Measurements from ENCODE around the gene RASGRP3. TPM values are rescaled to one million over a fixed set of nuclear protein-coding genes. Genes with fewer than 3 reads are reported as not detected.
A peak's percentile ranks its signal among the peaks of the same experiment; 100 is the strongest.

Gene RASGRP3
- polyA plus RNA-seq, 1 donor: 26.4 TPM

DNA sequence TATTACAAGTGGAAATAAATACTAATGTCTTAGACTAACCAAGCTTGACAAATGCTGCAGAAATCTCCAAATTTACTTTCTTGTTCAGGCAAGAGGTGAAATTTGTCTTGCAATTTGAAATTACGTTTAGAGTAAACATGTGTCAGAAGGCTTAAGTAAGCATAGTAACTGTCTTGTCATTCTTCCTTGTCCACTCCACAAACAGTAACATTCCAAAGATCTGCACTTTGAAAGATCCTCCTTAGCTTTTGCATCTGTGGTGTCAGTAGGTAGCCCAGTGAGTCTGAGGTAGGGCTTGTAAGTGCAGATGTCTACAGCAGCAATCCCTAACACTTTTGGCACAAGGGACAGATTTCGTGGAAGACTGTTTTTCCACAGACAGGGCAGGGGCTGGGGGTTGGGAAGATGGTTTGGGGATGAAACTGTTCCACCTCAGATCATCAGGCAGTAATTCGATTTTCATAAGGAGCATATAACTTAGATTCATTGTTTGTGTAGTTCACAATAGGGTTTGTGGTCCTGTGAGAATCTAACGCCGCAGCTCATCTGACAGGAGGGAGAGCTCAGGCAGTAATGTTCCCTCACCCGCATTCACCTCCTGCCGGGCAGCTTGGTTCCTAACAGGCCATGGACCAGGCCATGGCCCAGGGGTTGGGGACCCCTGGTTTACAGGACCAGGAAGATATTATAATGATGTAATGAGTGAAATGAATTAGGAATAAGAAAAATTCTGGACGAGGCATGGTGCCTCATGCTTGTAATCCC lies 18.6 kb downstream of the RASGRP3 start:
- DNase-seq: no peak

DNA sequence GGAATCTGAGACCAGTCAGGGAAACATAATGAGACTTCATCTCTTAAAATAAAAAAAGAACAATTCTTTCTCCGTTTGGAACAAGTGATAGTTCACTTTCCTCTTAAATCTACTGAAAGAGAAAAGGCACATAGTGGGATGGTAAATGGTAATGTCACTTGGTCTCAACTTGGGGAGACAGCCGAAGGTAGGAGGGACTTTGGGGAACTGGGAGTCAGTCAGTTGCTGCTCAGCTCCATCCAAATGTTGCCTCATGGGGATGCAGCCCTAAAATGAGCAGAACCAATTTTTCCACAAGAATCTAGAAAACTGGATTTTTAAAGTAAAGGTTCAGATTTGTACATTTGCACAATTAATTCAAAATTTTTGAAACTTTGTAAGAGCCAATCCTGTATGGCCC lies 19.2 kb downstream of the RASGRP3 start:
- DNase-seq: no peak

DNA sequence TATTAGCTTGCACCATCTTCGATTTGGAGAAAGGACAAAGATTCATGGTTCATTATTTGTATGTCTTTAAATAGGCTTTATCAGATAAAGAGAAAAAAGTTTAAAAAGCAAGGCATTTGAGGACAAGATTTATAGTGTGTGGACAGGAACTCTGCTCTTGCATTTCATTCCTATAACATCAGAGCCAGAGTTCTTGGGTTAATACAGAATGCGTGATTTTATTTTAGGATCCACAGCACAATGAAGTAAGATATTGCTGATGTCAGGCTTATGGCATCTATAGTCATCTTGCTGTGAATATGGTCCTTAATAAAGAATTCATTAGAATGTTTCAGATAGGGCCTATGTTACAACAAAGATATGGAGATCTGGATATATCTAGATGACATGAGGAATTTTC lies 19.7 kb downstream of the RASGRP3 start:
- no peak for DNase-seq

DNA sequence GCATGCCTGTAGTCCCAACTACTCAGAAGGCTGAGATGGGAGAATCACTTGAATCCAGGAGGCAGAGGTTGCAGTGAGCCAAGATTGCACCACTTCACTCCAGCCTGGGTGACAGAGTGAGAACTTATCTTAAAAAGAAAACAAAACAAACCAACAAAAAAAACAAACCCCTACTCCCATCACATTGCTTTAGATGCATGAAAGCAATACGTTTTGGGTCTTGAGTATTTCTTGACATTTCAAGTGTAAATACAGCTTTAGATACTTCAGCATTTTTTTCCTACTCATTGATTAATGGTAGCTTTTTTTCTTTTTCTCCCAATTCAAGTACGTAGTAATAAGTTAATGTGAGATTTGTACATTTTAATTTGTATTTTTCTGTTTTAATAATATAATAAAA lies 20.3 kb downstream of the RASGRP3 start:
- no peak for DNase-seq

DNA sequence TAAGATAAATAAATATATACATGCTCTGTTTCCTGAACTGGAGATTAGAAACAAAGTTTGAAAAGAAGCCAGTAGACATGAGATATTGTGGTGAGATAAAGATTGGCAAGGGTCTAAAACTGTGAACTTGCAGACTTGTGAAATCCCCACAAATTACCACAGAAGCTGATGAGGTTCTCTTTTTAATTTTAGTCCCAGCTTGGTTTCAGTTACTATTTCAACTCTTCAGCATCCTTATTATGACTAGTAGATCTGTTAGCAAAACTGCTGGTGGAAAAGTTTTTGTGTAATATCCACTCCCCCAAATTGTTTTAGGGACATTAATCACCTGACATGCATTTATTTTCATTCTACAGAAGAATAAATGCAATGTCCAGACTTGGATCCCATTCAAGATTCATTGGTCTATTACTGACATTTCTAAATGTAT lies 20.8 kb downstream of the RASGRP3 start:
- no peak for DNase-seq

DNA sequence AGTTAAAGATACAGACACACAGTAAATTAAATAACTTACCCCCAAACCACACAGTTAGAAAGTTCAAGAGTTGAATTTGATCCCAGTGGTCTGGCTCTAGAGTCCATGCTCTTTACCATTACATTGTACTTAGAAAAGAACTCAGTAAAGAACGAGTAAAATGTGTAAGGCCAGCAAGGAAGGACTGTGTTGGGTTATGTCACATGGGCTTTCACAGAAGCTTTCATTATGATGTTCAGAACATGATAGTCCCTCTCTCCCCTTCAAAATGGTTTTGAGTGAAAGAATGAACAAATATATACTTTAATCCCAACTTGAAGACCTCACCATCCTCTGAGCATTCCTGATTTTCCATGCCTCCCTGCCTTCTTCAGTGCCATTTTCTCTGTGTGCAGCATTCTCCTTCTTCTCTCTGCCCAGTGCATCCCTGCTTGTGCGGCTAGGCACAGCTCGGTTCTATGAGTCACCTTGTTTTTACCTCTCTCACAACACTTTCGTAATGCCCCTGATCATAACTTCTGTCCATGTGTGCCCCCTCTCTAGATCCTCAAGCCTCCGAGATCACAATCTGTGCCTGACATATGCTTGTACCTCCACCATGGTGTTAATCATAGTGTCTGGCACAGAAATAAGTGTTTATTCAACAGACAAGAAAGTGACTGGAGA lies 22.0 kb downstream of the RASGRP3 start:
- DNase-seq: no peak

DNA sequence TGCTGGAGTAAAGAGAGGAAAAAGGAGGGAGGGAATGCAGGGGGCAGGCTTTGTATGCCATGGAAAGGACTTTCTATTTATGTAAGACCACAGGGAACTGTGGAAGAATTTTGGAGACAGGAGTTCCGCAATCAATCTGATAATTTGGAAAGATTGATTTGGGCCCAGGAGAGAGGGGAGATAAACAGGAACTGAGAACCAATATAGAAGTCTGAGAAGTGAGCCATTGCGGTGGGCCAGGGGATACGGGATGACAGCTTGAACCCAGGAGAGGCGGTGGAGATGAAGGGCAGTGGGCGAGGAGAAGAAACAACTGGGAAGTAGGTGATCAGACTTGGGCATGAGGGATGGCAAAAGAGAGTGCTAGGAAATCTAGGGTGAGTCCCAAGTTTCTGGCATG lies 23.7 kb downstream of the RASGRP3 start:
- DNase-seq: no peak

DNA sequence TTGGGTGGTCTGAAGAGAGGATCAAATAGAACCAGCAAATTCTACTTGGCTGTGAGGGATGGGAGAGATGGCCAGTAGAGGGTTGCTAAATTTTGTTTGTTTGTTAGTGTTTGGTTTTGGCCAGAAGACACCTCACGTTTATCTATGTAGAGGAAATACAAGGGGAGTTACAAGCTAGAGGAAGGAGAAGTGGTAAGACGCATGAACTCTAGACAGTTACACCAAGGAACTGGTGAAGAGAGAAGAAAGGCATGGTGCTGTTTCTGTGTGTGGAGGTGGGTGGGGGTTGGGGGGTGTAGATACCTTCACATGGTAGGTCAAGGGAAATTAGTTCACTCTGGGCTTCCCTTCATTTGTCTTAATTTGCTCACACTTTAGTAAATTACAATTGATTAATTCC lies 25.6 kb downstream of the RASGRP3 start:
- DNase-seq: no peak

DNA sequence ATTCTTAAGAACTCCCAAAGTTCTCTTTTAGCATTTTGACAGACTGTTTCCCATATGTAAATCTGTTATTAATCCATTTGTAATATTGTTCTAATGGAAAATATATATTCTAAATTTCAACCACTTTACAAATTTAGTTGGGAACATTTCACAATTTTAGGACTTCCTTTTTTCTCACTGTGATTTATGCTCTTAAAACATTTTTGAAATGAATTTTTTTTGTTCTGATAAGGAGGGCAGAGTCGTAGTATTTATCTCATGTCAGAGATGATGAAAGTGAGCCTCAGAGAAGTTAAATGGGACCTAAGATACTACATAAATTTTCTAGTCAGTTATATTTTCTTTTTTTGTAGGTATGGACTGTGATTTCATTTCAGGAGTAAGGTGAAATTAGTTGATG lies 26.6 kb downstream of the RASGRP3 start:
- no peak for DNase-seq

DNA sequence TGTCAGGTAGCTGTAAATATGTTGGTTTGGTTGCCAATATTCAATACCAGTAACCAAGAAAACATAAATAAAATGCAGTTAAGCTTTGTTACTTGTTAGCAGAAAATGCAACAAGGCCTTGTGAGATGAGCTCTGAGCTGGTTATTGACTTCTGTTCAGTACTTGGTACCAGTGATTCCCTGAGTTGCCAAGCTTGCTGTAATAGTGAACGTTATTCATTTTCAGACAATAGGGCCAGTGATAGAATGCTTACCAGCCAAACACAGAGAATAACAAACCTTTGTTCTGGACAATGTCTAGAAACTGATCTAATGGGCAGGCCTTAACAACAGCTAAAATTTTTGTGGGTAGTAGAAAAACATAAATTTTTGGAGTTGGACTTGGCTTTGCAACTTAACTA lies 29.5 kb downstream of the RASGRP3 start:
- no peak for DNase-seq

DNA sequence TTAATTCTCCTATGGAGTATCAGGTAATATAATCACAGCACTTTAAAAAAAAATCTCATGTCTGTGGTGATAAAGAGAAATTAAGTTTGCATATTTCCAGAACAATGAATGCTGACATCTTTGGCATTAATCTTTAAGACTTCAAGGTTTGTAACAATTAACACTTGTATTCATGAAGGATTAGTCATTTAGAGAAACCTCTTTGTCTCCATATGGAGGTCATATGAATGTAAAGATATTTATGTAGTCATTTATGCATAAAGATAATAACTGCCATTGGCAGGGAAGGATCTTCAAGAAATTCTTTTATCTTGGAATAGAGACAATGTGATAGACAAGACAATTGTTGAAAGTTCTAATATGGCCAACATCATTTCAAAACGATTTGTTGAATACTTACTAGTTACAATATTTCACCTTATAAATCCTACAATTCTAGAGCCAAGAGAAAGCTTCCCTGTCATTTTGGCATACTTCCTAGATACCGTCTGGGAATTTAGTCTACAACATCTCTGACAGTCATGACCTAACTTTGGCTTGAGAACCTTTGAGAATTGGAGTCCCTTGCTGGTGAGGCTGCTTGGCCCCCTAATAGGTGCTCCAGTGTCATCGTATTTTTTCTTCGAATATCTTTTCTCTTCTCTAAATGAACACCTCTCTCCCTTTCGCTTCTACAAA lies 33.6 kb downstream of the RASGRP3 start:
- no peak for DNase-seq

DNA sequence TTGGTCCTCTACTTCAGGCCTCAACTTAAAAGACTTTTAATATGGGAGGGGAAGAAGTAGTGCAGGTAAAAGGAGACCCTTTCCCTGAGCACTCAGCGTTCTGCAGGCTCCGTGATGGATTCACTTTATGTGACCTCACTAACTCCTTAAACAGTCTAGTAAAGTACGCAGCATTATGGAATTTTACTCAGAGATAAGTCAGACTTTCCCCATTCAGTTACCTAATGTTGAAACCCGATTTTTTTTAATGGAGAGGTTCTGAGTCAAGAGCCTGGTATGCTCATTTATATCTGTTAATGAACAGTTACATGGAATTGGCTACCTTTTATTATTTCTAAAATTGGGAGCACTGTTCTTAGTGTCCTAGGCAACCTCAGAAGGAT lies 34.1 kb downstream of the RASGRP3 start:
- DNase-seq: no peak

DNA sequence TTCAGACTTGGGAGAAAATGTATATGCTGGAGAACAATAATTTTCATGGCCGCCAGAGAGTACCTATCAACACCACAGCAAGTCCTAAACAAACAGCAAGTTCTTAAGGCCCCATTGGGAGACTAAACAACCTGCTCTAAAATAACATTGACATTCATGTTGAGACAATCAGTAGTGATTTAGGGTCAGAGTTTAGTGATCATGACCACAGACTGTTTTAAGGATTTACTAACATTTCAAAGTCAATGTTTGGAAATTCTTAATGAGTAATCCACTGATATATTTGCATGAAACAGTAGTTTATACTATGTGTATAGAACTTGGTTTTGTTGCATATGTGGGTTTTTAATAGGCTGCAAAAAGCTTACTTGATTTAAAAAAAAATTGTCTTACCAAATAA lies 34.7 kb downstream of the RASGRP3 start:
- no peak for DNase-seq

DNA sequence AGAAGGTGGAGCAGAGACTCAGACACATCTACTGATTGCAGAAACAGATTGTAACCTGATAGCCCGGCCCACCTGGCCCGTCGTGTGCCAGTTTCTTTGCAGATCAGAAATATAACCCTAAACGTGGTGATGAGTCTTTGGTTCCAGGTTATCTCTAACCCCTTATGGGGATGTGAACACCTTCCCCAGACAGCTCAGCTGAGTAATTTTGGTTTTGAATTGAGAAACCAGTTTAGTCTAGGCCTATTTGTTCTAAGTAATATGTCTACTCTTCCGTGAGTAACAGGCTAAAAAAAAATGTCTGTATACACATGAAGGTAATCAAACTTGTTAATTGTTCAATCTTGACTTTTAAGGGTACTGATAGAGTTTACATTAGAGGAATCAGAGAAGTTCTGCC lies 35.7 kb downstream of the RASGRP3 start:
- no peak for DNase-seq

DNA sequence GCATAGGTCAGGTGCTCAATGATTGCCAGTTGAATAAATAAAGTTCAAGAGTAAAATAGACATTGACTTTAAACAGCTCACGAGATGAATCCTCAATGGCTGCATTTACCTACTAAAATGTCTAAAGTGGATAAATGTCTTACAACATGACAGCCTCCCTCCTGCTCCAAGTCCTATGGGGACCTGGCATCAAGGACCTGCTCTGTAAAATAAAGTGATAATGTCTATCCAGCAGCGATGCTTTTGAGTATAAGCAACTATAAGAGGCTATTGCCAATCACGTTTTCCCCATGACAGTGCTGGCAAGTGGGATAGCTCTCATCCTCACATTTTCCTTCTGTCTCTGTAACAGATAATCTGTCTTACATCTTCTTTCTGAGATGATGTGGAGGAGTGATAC lies 37.0 kb downstream of the RASGRP3 start:
- no peak for DNase-seq

DNA sequence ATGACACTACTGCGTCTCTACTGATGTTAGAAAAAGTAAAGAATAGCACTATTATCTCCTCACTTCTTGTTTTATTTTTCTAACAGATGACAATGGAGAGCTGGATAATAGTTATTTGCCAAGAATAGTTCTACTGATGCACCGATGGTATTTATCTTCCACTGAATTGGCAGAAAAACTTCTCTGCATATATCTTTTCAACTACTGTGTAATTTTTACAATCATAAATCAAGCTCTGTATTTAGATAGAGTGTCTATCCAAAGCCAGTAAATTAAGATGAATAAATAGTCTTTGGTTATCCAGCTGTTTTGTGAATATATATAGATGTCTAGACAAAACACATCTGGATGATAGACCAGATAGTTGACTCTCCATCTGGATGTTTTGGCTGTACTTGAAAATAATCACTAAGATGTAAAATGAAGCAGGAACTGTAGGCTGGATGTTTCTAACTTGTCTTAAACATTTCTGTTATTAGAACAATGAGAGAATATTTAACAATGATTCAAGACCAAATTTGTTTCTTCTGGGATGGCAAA lies 40.1 kb downstream of the RASGRP3 start:
- DNase-seq: peak; percentile 29

DNA sequence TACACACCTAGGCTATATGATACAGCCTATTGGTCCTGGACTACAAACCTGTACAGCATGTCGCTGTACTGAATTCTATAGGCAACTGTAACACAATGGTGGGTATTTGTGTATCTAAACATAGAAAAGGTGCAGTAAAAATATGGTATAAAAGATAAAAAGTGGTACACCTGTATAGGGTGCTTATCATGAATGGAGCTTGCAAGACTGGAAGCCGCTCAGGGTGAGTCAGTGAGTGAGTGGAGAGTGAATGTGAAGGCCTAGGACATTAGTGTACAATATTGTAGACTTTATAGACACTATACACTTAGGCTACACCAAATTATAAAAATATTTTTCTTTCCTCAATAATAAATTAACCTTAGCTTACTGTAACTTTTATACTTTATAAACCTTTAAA lies 41.8 kb downstream of the RASGRP3 start:
- no peak for DNase-seq

DNA sequence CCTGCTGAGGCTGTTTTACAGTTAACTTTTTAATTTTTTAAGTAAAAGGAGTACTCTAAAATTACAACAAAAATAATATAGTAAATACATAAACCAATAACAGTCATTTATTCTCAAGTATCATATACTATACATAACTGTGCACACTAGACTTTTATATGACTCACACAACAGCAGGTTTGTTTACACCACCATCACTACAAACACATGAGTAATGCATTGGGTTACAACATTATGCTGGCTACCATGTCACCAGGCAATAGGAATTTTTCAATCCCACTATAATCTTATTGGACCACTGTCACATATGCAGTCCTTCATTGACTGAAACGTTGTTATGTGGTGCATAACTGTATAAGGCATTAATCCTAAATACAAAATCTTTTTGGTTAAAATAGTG lies 42.5 kb downstream of the RASGRP3 start:
- no peak for DNase-seq

DNA sequence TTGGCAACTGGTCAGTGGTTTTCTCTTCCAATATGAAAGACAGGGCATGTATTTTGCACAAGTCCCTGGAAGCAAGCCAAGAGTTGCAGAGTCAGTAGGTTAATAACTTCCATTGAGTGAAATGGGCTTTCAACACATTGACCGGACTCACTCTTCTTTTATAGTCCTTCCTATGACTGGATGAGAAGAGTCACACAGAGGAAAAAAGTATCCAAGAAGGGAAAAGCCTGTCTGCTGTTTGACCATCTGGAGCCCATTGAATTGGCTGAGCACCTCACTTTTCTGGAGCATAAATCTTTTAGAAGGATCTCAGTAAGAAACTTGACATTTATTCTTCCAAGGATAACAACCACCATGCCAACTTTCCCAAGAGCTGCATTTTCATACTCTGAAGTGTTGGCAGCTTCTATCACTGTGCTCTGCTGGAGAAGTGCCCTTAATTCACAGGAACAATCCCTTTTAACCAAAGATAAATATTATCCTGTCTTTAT lies 45.4 kb downstream of the RASGRP3 start:
- peak; percentile 73 for DNase-seq

DNA sequence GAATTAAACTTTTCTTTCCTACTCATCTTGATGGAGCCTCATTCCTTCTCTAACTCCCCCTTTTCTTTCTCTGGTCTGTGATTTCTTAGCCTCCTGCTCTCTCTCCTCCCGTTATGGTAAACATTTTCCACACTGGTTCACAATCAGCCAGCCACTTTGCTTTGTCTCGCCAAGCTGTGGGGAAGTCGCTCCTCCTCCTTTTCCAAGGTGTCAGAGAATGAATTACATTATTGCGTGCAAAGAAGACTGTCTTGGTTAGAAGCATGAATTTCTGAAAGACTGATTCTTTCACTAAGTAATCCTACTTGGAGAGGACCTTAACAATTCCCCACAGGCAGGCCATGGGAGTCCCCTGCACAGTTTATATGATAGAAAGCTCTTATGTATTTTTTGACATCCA lies 46.1 kb downstream of the RASGRP3 start:
- no peak for DNase-seq

DNA sequence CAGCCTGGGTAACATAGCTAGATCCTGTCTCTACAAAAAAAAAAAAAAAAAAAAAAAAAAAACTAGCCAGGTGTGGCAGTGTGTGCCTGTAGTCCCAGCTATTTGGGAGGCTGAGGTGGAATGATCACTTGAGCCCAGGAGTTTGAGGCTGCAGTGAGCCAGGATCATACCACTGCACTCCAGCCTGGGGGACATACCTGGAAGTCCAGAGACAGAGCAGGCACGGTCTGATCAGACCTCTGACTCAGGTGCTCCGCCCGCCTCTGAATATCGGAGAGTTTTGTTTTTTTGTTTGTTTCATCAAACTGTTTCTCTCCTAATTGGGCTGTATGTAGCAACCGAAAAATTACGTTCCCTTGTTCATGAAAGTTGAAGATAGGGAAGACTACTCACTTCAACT lies 49.2 kb downstream of the RASGRP3 start:
- DNase-seq: no peak

DNA sequence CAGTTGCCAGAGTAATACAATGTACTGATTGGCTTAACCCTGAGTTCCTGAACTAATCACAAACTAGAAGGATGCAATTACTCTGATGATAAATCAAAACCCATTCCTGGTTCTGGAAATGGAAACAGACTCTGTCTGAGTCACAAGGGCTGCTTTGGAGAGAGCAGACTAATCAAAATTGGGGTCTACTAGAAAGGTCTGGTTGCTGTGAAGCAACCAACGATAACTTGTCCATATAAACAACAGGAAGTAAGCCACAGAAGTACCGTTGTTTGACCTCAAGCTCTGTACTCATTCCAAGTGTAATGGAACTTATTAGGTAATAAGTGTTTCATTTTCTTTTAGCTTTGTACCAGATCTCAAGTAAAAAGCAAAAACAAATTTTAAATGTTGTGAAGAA lies 49.7 kb downstream of the RASGRP3 start:
- DNase-seq: no peak

DNA sequence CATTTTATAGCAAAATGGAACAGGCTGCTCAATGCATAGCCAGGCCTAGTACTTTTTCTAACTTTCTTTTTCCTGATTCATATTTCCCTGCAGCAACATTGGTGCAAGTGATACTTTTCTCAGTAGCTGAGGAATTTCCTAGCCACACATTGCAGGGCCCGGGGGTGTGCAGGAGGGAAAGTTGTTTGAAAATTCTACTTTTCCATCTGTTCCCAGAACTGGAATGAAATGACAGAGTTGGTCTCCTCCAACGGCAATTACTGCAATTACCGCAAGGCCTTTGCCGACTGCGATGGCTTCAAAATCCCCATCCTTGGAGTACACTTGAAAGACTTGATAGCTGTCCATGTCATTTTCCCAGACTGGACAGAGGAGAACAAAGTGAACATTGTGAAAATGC lies 50.5 kb downstream of the RASGRP3 start:
- no peak for DNase-seq

Measured in hindlimb muscle (tissue), 1 donor.